ENCODE data around the gene OLA1.

The OLA1 gene

GRCh38 chr2:174172802-174173355 is 75.5 kb downstream of the OLA1 start:
- Histone ChIP-seq H3K36me3 (peaks cover 0 to 6% (median 4%) of the 10 kb centered on the region in 3 donors), H3K4me3 (no peak overlapping the region), H3K4me1 (peaks cover 0 to 8% (median 0%) of the 10 kb centered on the region in 4 donors), H3K9me3 (peaks cover 0 to 27% (median 12%) of the 10 kb centered on the region in 3 donors), H3K27me3 (no peaks in the 10 kb centered on the region), H3K27ac (no peak overlapping the region)
- TF ChIP-seq CTCF (IDR thresholded peaks at IDR 0.05), result no peak
- intact Hi-C loops (cut with DNase I; ENCODE audit: low total_unique reads), result no loop called here
- no peak for DNase-seq

GRCh38 chr2:174171686-174172445 is 76.5 kb downstream of the OLA1 start:
- H3K36me3 ChIP-seq, result peaks cover 0 to 6% (median 4%) of the 10 kb centered on the region in 3 donors
- TF ChIP-seq CTCF (IDR thresholded peaks at IDR 0.05), result no peak
- no peak for DNase-seq
- no peaks in the 10 kb centered on the region for H3K27me3 ChIP-seq
- peaks cover 0 to 27% (median 12%) of the 10 kb centered on the region in 3 donors for H3K9me3 ChIP-seq
- no peak overlapping the region for H3K27ac ChIP-seq
- H3K4me1 ChIP-seq, result peaks cover 0 to 1% (median 0%) of the 10 kb centered on the region in 4 donors
- no peak overlapping the region for H3K4me3 ChIP-seq
- intact Hi-C loops (cut with DNase I; ENCODE audit: low total_unique reads), result no loop called here

DNA sequence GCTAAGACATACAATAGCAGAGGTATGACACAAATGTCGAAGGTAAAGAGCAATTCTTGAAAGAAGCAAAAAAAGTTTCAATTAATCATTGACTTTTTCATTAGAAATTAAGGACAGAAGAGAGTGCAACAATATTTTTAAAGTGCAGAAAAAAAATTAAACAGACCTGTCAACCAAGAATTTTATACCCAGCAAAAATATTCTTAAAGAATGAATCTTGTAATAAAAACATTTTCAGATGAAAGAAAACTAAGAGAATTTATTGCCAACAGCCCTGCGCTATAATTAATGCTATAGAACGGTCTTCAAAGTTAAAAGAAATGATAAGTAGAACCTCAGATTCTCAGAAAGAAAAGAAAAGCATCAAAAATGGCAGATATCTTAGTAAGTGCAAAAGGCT is 79.0 kb downstream of the OLA1 start:
- intact Hi-C loops (cut with DNase I; ENCODE audit: low total_unique reads), result no loop called here
- peaks cover 0 to 6% (median 4%) of the 10 kb centered on the region in 3 donors for H3K36me3 ChIP-seq
- DNase-seq, result no peak
- H3K9me3 ChIP-seq, result peaks cover 0 to 27% (median 12%) of the 10 kb centered on the region in 3 donors
- TF ChIP-seq CTCF (IDR thresholded peaks at IDR 0.05), result no peak
- no peaks in the 10 kb centered on the region for H3K27me3 ChIP-seq
- no peak overlapping the region for H3K4me3 ChIP-seq
- no peaks in the 10 kb centered on the region for H3K4me1 ChIP-seq
- no peak overlapping the region for H3K27ac ChIP-seq

- Histone ChIP-seq H3K27ac (no peak overlapping the region), H3K27me3 (no peaks in the 10 kb centered on the region), H3K4me3 (no peak overlapping the region), H3K36me3 (peaks cover 0 to 6% (median 4%) of the 10 kb centered on the region in 3 donors), H3K4me1 (no peaks in the 10 kb centered on the region), H3K9me3 (peaks cover 0 to 23% (median 12%) of the 10 kb centered on the region in 3 donors)
- intact Hi-C loops (cut with DNase I; ENCODE audit: low total_unique reads), result no loop called here
- no peak for DNase-seq
- TF ChIP-seq CTCF (IDR thresholded peaks at IDR 0.05), result no peak
Observed at GRCh38 chr2:174166261-174166660, 82.1 kb downstream of the OLA1 start.

- Histone ChIP-seq H3K36me3 (no peaks in the 10 kb centered on the region), H3K4me3 (no peak overlapping the region), H3K27me3 (no peaks in the 10 kb centered on the region), H3K4me1 (no peaks in the 10 kb centered on the region), H3K9me3 (no peaks in the 10 kb centered on the region), H3K27ac (no peak overlapping the region)
- intact Hi-C loops (cut with DNase I; ENCODE audit: low total_unique reads), result no loop called here
- no peak for DNase-seq
- no peak for TF ChIP-seq CTCF (IDR thresholded peaks at IDR 0.05)
Observed at GRCh38 chr2:174161490-174161889, 86.8 kb downstream of the OLA1 start.

Data from tibial artery (tissue), 4 donors.